NCI-H82 (cell line): ENCODE data around the gene HTR1D.

ENCODE experiments used
- DNase-seq: peaks from one replicate; lab custom pipeline; 2025; lab: John Stamatoyannopoulos, UW

HTR1D gene

DNA sequence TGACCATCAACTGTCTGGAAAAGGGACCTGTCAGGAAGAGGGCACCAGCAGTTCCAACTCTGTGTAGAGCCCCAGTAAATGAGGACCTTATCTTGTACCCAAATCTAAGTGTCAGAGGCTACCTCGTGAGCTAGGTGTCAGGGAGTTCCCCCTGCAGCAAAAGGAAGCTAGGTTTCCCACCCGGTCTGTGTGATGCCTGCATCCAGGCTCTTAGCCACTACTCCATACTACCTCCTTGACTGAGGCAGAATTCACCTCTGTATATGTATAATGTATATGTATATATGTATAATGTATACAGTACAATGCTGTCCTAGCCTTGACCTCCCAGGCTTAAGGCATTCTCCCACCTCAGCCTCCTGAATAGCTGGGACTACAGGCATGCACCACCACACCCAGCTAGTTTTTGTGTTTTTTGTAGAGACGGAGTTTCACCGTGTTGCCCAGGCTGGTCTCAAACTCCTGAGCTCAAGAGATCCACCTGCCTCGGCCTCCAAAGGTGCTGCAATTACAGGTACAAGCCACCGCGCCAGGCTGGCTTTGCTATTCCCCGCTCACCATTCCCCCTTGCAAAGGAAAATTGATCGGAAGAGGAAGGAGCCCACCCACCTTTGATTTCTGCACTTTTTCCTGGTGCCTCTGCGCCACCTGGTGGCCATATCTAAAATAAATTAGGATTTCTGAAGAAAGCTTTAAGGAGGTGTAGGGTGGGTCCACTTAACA is 32.9 kb downstream of the HTR1D start:
- peak; percentile 85 for DNase-seq

DNA sequence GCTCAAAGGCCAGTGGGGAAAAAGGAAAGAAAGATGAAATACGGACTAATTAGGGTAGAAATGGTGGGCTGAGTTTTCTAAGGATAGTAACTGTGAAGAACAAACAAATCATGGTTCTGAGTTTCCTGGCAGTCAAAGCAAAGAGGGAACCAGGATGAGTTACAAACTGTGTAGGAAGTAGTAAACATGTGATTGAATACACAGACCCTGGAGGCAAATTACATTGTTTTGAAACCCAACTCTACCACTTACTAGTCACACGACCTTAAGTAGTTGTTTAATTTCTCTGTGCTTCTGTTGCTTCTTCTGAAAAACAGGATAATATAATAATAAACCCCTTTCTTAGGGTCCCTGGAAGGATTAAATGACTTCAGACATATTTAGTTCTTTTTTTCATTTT is 37.4 kb downstream of the HTR1D start:
- DNase-seq = no peak

DNA sequence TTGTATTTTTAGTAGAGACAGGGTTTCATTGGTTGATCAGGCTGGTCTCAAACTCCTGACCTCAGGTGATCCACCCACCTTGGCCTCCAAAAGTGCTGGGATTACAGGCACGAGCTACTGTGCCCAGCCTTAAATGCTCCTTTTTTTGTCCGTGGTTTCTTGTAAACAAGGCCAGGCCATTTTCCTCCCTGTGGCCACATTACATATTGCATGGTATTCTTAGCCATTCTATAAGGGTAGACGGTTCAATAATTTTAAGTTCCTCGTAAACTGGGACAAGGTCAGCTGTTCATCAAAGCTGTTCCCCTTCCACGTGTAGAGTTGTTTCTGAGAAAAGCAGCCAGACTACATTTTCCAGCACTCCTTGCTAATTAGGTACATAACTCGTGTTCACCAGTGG is 38.4 kb downstream of the HTR1D start:
- DNase-seq = peak; percentile 22

DNA sequence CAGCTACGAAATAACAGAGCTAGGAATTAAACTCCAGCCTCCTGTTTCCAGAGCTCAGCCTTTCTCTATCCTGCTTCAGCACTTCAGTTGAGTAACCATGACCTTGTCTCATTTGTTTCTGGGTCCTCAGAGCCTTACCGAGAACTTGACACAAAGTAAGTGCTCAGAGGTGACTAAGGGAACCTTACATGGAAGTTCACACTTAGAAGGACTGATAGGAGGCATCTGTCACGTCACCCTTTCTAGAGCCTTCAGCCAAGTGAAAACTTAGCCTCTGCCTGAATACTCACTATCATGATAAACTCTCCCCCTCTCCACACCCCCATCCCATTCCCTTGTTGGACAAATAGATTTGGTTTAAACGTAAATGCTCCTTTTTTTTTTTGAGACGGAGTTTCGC is 38.9 kb downstream of the HTR1D start:
- no peak for DNase-seq

DNA sequence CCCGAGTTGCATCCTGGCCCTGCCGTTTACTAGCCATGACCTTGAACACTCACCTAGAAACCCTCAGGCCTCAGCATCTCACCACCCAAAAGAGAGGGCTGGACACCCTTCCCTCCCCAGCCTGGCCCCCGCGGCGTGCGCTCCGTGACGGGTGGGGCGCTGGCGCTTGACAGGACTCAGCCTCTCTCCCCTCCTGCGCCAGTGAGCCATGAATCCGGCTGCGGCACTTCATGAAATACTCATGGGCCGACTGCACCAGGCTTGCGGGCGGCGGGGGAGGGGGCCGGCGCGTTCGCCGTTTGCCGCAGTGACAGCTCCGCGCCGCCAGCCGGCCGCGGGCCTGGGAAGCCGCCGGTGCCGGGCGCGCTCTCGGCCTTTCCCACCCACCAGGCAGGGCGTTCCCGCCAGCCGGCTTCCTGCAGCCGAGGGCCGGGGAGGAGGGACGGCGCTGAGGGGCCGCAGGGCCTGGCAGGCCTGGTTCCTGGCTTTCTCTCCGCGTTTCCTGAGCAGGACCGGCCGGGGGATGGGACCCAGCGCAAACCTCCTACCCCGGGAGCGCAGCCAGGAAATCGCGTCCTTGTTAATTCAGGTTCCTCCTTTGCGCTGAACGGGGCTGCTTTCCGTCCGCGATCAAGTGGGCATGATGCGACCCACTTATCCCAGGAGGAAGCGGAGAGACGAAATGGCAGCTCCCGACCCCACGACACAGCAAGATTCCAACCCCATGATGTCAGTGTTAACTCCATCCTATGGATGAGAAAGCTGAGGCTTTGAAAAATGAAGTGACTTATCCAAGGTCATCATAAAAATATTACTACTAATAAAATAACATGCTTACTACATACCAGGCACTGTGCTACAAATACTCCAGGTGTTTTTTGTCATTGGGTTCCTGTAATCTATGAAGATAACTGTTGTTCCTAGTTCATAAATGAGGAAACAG is 39.6 kb downstream of the HTR1D start:
- DNase-seq = peak; percentile 66

DNA sequence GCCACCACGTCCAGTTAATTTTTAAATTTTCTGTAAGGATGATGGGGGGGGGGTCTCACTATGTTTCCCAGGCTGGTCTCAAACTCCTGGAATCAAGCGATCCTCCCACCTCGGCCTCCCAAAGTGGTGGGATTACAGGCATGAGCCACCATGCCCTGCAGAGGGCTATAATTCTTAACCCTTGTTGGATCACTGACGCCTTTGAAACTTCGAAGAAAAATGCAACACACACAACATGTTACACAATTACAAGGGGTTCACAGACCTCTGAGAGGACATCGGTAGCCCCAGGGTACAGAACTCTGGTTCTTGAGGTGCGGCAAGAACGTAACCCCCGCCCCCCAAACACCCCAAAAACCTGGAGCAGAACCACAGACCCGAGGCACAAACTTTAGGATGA is 40.3 kb downstream of the HTR1D start:
- no peak for DNase-seq

DNA sequence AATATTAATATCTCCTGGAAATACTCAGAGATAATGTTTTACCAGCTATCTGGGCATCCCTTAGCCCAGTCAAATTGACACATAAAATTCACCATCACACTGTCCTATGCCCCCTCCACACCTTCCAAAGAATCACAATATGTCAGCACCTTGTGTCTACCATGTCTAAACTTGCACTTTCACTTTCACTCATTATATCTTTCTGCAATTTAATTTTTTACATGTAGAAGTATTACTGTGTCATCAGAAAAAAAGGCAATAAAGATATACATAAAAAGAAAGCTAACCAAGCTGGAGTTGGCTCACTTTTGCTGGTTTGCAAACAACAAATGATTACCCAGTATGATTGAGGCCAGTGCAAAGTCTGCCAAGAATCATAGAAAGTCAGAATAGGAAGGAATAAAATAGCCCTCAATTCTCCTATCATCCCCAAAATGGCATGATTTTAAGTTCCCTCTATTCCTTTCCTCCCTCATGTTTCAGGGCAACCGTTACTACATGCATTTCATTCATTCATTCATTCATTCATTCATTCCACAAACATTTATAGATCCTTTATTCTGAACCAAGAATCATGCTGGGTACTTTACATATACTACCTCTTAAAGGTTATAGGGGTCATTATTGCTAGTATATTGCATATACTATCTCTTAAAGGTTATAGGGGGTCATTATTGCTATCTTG is 42.7 kb downstream of the HTR1D start:
- no peak for DNase-seq

DNA sequence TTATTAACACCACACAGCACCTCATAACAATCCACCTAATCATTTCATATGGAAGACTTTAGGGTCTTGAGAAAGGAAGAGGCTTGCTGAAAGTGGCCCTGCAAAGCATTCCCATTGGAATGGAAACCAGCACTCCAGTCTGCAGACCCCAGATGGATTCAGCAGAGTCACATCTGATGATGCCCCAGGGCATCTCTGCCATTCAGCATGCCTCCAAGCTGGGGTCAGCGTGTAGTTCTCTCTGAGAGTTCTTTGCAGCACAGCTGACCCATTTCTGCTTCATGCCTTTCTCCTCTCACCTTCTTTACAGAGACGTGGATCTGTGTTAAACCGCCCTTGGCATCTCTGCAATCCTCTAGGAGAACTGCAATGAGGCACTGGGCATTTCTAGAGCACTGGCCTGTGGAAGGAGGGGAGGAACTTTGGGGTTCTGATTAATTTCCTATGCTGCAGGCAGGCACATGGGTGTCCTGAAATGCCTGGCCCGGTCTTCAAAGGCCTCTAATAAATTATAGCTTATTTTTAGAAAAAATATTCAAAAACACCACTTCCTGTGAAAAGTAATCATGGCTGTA is 46.0 kb downstream of the HTR1D start:
- no peak for DNase-seq

DNA sequence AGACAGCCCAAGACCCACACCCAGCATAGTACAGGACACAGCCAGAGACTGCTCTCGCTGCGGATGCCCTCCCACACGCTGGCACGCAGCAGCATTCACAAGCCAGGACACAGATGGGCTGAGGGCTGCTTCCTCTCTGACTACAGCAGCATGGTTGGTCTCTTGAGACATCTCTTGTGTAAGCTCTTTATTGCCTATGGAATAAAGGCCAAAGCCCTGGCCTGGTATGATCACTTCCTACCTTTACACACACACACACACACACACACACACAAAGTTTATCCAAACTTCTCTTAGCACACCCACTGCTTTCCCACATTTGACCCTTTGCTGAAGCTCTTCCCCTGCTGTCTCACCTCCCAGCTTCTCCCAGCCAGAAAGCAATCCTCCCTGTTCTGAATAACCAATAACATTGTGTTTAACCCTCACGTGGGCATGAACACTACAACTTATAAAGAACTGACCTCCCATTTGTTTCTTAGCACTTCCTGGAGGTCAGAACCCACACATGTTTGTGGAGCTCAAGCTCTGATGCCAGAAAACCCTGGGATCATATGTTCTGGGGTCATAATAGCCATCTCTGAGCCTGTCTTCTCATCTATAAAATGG is 47.5 kb downstream of the HTR1D start:
- DNase-seq = peak; percentile 78

DNA sequence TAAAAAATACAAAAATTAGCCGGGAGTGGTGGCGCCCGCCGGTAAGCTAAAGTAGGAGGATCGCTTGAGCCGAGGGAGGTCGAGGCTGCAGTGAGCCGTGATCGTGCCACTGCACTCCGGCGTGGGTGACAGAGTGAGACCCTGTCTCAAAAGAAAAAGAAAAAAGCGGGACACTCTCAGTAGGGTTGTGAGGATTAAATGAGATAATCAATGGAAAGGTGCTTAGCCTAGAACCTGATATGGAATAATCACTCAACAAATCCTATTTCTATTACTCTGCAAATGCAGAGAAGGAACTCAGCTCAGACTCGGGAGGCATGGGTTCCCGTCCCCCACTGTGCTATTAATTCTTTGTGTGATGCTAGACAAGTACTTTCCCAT is 48.1 kb downstream of the HTR1D start:
- no peak for DNase-seq

DNA sequence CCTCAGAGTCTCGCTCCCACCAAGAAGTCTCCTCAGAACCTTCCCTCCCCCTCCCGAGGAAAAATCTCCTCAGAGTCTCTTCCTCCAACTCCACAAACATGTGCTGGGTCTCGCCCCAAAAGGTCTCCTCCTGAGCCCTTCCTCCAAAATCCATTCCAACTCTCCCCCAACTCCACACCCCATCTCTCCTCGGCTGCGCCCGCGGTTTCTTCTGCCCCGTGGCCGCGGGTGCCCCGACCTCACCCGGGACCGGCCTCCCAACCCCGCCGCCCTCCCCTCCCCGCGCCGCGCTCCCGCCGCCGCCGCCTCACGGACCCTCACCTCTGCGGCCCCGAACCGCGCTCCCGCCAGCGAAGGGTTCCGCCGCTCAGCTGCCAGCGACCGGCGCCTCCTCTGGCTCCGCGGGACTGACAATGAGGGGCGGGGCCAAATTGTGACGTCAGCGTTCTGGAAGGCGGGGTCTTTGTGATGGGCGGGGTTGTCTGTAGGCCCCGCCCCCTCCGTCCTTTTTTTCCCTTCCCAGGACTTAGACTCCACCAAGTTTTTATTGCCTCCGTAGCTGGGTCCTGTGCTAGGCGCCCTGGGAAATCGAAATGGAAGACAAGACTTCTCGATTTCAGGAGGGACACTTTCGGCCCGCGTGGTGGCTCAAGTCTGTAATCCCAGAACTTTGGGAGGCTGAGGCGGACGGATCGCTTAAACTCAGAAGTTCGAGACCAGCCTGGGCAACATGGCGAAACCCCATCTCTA is 48.7 kb downstream of the HTR1D start, which contains the start of gene LUZP1:
Gene LUZP1, minus strand, starts transcription at position 412 of the 750 bp plus-strand sequence.
- DNase-seq = peak; percentile 92

DNA sequence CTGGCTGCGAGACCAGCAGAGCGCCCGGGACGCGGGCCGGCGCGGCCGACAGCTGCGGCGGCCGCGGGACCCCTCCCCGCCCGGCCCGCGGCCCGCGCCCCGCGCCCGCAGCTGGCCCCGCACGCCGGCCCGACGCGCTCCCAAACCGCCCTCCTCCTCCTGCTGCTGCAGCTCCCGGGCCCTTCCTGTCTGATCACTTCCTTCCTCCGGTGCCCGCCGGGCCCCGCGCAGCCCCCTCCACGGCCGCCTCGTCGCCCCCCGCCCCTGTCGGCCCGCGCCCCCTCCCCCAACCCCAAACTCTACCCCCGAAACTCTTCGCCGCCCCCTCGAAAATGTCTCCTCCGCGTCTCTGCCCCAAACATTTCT is 49.2 kb downstream of the HTR1D start:
- DNase-seq = peak; percentile 60

DNA sequence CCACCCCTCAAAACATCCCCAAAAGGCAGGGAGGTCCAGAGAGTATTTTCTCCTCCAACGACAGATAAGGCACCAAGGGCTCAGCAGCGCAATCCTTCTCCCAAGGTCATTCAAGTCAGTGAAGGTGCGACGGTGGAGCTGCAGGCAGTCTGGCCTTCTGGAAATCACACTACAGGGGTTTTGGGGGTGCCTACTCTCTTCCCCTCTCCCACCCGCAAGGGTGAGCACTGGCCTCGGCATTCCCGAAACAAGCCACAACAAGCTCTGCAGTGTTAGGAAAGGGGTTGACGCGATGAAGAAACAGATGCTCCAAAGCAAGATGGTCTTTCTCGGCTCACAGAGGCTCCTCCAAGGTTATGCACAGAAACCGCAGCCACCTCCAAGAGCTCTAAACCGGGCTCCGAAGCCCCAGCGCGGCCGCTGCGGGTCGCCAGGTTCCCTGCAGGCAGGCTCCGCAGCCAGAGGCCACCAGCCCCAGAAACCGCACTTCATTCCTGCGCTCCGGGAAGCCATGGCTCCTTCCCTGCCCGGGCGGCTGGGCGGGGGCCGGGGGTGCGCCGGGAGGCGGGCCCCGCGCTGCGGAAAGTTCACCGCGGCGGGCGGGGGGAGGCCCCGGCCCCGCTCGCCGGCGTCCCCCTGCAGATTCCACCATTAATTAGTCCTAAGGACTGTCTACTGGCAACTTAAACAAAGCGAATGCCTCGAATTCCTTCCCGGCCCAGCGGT is 49.8 kb downstream of the HTR1D start:
- peak; percentile 55 for DNase-seq

DNA sequence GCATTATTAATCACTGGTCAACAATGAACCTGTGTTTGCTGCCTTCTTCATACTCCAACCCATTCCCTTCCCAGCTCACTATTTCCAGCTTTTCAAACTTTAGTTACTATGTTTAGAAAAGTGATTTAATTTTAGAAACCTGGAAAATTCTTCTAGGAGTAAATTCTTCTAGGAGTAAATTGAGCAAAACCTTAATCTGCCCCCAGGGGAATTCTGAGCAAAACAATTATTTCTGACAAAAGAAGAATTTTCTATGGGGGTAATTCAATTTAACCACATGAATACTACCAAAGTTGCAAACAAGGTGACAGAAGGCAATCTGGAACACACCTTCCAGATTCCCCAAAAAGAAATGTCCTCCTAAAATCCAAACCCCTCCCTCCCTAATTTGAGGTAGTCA is 50.4 kb downstream of the HTR1D start:
- no peak for DNase-seq

DNA sequence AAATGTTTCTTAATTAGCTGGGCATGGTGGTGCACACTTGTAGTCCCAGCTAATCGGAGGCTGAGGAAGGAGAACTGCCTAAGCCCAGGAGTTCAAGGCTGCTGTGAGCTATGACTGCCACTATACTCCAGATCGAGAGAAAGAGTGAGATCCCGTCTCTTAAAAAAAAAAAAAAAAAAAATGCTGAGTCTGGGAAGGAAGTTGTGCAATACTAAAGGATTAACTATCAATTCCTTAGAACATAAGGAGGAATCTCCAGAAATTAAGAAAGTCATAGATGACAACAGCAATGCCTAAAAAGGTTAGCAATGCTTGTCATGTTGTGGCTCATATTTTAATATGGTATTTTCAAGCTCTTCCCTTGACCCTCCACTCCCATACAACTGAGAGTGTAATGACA is 53.9 kb downstream of the HTR1D start:
- no peak for DNase-seq

DNA sequence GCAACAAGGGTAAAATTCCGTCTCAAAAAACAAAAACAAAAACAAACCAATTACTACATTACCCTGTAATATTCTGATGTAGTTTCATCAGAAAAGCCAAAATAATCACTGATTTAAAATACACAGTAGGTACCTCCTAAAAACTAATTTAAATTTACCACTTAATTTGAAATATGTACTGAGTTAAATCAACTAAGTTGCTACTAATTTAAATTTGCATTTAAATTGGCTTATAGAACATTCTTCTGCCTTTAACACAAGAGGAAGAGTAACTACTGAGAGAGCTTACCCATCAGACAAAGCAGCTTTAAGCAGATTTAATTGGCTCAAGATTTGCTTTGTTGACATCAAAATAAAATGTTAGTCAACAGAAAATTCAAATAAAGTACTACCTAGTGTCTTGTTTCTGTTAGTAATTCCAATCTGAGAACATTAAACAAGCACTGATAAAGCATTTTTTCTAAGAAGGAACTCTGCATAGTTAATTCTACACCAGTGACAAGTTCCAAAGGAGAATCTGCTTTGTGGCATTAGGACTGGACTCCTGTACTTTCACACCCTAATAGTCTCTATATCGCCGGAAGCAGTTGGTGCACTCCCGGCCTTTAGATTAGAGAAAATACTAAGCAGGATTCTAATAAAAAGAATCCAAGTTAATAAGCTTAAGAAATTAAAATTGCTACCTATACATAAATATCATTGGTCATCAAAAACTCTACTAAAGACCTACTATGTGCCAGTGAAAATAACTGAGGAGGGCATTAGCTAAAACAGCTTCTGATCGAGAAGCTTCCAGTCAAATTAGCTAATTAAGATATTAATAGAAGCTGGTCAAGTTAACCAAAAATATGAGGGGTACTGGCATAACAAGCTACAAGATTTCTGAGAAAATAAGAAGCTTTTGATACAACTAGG is 57.1 kb downstream of the HTR1D start:
- peak; percentile 75 for DNase-seq

DNA sequence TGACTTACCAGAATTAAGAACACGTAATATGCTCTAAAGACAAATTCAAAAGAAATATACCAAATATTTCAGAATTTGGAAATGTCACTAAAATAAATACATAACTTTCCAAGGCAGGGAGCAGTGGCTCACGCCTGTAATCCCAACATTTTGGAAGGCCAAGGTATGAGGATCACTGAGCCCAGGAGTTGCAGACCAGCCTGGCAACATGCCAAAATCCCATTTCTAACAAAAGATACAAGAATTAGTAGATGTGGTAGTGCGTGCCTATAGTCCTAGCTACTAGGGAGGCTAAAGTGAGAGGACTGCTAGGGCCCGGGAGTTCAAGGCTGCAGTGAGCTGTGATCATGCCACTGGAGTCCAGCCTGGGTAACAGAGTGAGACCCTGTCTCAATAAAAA is 60.4 kb downstream of the HTR1D start:
- DNase-seq = no peak

DNA sequence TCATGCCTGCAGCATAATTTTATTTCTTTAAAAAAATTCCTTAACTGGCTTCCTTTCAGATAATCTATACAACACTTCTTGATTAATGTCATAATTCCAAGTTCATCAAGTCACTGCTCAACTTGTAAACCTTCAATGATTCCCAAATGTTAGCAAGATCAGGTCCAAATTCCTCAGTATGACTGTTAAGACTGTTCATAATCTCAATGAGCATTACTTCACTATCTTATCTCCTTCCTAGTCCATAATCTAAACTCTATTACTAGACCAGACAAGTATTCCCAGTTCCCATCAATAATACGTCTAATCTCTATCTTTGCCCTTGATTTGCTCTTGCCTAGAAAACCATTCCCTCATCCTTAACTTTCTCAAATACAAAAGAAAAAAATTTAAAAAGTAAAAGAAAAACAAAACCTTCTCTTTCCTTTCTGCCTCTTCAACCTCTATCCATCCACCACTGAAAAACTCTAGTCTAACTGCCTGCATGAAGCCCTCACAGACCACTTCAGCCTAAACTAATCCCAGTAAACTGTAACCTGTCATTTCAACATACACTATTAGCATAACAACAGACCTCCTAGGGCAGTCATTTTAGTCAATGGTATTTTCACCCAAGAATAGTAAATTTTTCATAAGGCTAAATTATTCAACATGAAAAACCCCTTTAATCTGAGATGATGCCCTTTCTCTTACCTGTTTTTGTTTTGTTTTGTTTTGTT is 64.2 kb downstream of the HTR1D start:
- no peak for DNase-seq

DNA sequence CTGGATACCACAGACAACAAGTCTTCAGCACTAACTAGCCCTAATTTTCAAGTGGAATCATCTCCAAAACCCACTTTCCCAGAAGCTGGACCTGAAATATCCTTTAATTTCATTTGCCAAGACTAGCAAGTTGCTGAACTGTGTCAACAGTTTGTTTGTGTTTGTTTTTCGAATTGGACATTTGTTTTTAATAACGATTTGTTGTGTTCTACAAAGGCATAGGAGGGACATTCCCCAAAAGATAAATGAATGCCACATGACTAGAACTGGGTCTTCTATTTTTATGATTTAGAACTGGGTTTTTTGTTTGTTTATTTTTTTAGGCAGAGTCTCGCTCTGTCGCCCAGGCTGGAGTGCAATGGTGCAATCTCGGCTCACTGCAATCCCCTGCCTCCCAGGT is 66.6 kb downstream of the HTR1D start:
- no peak for DNase-seq
